Loucy (cell line): Measurements from ENCODE around the gene SNX8.

Experiments used
- EZH2phosphoT487 ChIP-seq: fragments of 200-600 bp; IDR thresholded peaks from 2 replicates; pipeline ENCODE4 v1.6.1; 2018; ENCODE audit warnings: antibody characterized with exemption, mild to moderate bottlenecking, moderate library complexity, borderline replicate concordance
- TF ChIP-seq, protein P1 (sequence below): fragments of 200-600 bp; sonication (generic); conservative IDR thresholded peaks from 2 replicates; pipeline ENCODE4 v1.5.1; 2014; ENCODE audit warnings: mild to moderate bottlenecking, antibody characterized with exemption, low read length

DNA sequence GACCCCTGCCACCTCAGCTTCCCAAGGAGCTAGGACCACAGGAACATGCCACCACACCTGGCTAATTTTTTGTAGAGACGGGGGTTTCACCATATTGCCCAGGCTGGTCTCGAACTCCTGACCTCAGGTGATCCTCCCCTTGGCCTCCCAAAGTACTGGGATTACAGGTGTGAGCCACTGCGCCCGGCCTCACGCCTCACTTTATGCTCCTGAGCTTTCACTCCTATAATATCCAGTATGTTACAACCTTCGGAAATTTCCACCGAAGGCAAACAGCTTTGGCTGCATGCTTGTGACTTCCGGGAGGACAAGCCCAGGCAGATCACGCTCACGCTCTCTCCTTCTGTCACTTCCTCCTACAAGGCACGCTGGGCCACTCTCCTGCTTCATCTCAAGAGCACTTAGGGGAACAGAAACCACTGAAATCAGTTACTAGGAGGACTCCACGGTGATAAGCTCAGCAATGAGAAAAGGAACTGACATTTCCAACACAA, 77.1 kb downstream of the SNX8 start:
- TF ChIP-seq, protein P1, sequence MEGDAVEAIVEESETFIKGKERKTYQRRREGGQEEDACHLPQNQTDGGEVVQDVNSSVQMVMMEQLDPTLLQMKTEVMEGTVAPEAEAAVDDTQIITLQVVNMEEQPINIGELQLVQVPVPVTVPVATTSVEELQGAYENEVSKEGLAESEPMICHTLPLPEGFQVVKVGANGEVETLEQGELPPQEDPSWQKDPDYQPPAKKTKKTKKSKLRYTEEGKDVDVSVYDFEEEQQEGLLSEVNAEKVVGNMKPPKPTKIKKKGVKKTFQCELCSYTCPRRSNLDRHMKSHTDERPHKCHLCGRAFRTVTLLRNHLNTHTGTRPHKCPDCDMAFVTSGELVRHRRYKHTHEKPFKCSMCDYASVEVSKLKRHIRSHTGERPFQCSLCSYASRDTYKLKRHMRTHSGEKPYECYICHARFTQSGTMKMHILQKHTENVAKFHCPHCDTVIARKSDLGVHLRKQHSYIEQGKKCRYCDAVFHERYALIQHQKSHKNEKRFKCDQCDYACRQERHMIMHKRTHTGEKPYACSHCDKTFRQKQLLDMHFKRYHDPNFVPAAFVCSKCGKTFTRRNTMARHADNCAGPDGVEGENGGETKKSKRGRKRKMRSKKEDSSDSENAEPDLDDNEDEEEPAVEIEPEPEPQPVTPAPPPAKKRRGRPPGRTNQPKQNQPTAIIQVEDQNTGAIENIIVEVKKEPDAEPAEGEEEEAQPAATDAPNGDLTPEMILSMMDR = no peak
- no peak for TF ChIP-seq EZH2phosphoT487
